HS-27A (cell line): ENCODE results near the gene ABHD17C.

Source experiments
- DNase-seq: peaks from one replicate; pipeline ENCODE4 v3.0.0-alpha.2; 2012; ENCODE audit warnings: low read depth, missing footprints

The ABHD17C gene

GRCh38 chr15:80788536-80788935 is 93.4 kb downstream of the ABHD17C start:
- DNase-seq: no peak

GRCh38 chr15:80789296-80789695 is 94.2 kb downstream of the ABHD17C start:
- no peak for DNase-seq

- no peak for DNase-seq
Observed at GRCh38 chr15:80789796-80790195, 94.7 kb downstream of the ABHD17C start.

- no peak for DNase-seq
Observed at GRCh38 chr15:80790236-80790635, 95.1 kb downstream of the ABHD17C start.

- DNase-seq: no peak
Observed at GRCh38 chr15:80791004-80791403, 95.9 kb downstream of the ABHD17C start.

GRCh38 chr15:80796407-80796806 is 101.3 kb downstream of the ABHD17C start:
- DNase-seq: no peak

- no peak for DNase-seq
Observed at GRCh38 chr15:80798911-80799310, 103.8 kb downstream of the ABHD17C start.

- no peak for DNase-seq
Observed at GRCh38 chr15:80800067-80800466, 105.0 kb downstream of the ABHD17C start.

GRCh38 chr15:80801891-80802680 is 107.0 kb downstream of the ABHD17C start:
- DNase-seq: no peak

GRCh38 chr15:80803580-80804525 is 108.7 kb downstream of the ABHD17C start:
- DNase-seq: no peak

- no peak for DNase-seq
Observed at GRCh38 chr15:80804970-80805495, 109.9 kb downstream of the ABHD17C start.
